Natural killer cell treated with Interleukin-12 subunit alpha and Interleukin-12 subunit beta and Interleukin-15 and Interleukin-18, amount 100 ng/mL, for 72 hours (primary cell): ENCODE results near the gene PPP1R13B. TPM values are rescaled to one million over a fixed set of nuclear protein-coding genes. Genes with fewer than 3 reads are reported as not detected.

Experiments
- ATAC-seq, 2 donors: fragments of 150-1000 bp; cut with Tn5 transposase in 1 of 2; sonication (Bioruptor Pico), chemical (Tn5 transposase) in 1 of 2; 2 replicates each; pipeline ENCODE4 v1.10.0; 2021
- DNase-seq: peaks from one replicate; pipeline ENCODE4 v3.0.0; 2022; ENCODE audit warnings: low spot score
- H3K27ac Mint-ChIP-seq, 2 donors: 1 replicate in 1 of 2; 2 replicates in 1 of 2; pipeline ENCODE4 v1.8.0; 2022; ENCODE audit warnings: mixed read lengths in 2 of 2, mild to moderate bottlenecking in 1 of 2, moderate library complexity in 1 of 2
- H3K27me3 Mint-ChIP-seq, 2 donors: 1 replicate in 1 of 2; 2 replicates in 1 of 2; pipeline ENCODE4 v1.8.0; 2022; ENCODE audit warnings: mixed read lengths in 2 of 2
- H3K36me3 Mint-ChIP-seq: one replicate; pipeline ENCODE4 v1.8.0; 2022; ENCODE audit warnings: mixed read lengths
- H3K4me1 Mint-ChIP-seq, 2 donors: 1 replicate in 1 of 2; 2 replicates in 1 of 2; pipeline ENCODE4 v1.8.0; 2022; ENCODE audit warnings: low read depth in 2 of 2, mixed read lengths in 2 of 2, mild to moderate bottlenecking in 1 of 2
- H3K4me3 Mint-ChIP-seq: one replicate; pipeline ENCODE4 v1.8.0; 2022; ENCODE audit warnings: mixed read lengths
- H3K9me3 Mint-ChIP-seq: 2 replicates; pipeline ENCODE4 v1.8.0; 2022; ENCODE audit warnings: mixed read lengths
- total RNA-seq, 2 donors: library from RNA; stranded (reverse); gene quantifications; one replicate each; pipeline ENCODE4 v1.2.3, GENCODE V29; 2022

PPP1R13B gene
- total RNA-seq, 2 donors from 2014 or later = 14.4 to 25.7 TPM

GRCh38 chr14:103699901-103700752 is 147.2 kb downstream of the PPP1R13B start:
- DNase-seq (peak; percentile 57), ATAC-seq (peak; percentile 4 to 8)
- H3K4me3 Mint-ChIP-seq = no peak overlapping the region
- peaks cover 0 to 30% of the 10 kb centered on the region in 2 donors for H3K4me1 Mint-ChIP-seq
- no peaks in the 10 kb centered on the region for H3K36me3 Mint-ChIP-seq
- no peak overlapping the region for H3K27ac Mint-ChIP-seq
- H3K27me3 Mint-ChIP-seq = no peaks in the 10 kb centered on the region
- no peaks in the 10 kb centered on the region for H3K9me3 Mint-ChIP-seq

GRCh38 chr14:103699261-103699661 is 148.1 kb downstream of the PPP1R13B start:
- Mint-ChIP-seq H3K4me1 (peaks cover 0 to 30% of the 10 kb centered on the region in 2 donors), H3K27me3 (no peaks in the 10 kb centered on the region), H3K4me3 (no peak overlapping the region), H3K36me3 (no peaks in the 10 kb centered on the region), H3K27ac (no peak overlapping the region), H3K9me3 (no peaks in the 10 kb centered on the region)
- ATAC-seq (no peak), DNase-seq (peak; percentile 54)

- Mint-ChIP-seq H3K9me3 (no peaks in the 10 kb centered on the region), H3K36me3 (no peaks in the 10 kb centered on the region), H3K4me1 (peaks cover 0 to 25% of the 10 kb centered on the region in 2 donors), H3K4me3 (no peak overlapping the region), H3K27me3 (no peaks in the 10 kb centered on the region), H3K27ac (no peak overlapping the region)
- DNase-seq = peak; percentile 41
- no peak for ATAC-seq
Observed at GRCh38 chr14:103698380-103699260, 148.8 kb downstream of the PPP1R13B start.

GRCh38 chr14:103697603-103698379 is 149.6 kb downstream of the PPP1R13B start:
- no peak for ATAC-seq
- no peak overlapping the region for H3K4me3 Mint-ChIP-seq
- peak overlapping the region in 1 of 2 donors; percentile 17 for H3K27ac Mint-ChIP-seq
- no peaks in the 10 kb centered on the region for H3K9me3 Mint-ChIP-seq
- no peaks in the 10 kb centered on the region for H3K36me3 Mint-ChIP-seq
- DNase-seq = peak; percentile 56
- no peaks in the 10 kb centered on the region for H3K27me3 Mint-ChIP-seq
- peaks cover 0 to 22% of the 10 kb centered on the region in 2 donors for H3K4me1 Mint-ChIP-seq

- peaks cover 0 to 20% of the 10 kb centered on the region in 2 donors for H3K4me1 Mint-ChIP-seq
- no peaks in the 10 kb centered on the region for H3K36me3 Mint-ChIP-seq
- H3K9me3 Mint-ChIP-seq = no peaks in the 10 kb centered on the region
- H3K27me3 Mint-ChIP-seq = no peaks in the 10 kb centered on the region
- peak overlapping the region in 1 of 2 donors; percentile 17 for H3K27ac Mint-ChIP-seq
- no peak for ATAC-seq
- peak; percentile 3 for DNase-seq
- H3K4me3 Mint-ChIP-seq = no peak overlapping the region
Observed at GRCh38 chr14:103697206-103697602, 150.2 kb downstream of the PPP1R13B start.

- no peaks in the 10 kb centered on the region for H3K36me3 Mint-ChIP-seq
- peak; percentile 29 for DNase-seq
- H3K4me3 Mint-ChIP-seq = no peak overlapping the region
- H3K27me3 Mint-ChIP-seq = no peaks in the 10 kb centered on the region
- no peaks in the 10 kb centered on the region for H3K9me3 Mint-ChIP-seq
- peaks cover 0 to 18% of the 10 kb centered on the region in 2 donors for H3K4me1 Mint-ChIP-seq
- H3K27ac Mint-ChIP-seq = no peak overlapping the region
- no peak for ATAC-seq
Observed at GRCh38 chr14:103696466-103697071, 150.8 kb downstream of the PPP1R13B start.

- no peak for ATAC-seq
- Mint-ChIP-seq H3K4me3 (no peak overlapping the region), H3K4me1 (peaks cover 0 to 18% of the 10 kb centered on the region in 2 donors), H3K27ac (no peak overlapping the region), H3K27me3 (no peaks in the 10 kb centered on the region), H3K36me3 (no peaks in the 10 kb centered on the region), H3K9me3 (no peaks in the 10 kb centered on the region)
- peak; percentile 42 for DNase-seq
Observed at GRCh38 chr14:103696070-103696402, 151.3 kb downstream of the PPP1R13B start.

- Mint-ChIP-seq H3K4me3 (no peak overlapping the region), H3K27me3 (no peaks in the 10 kb centered on the region), H3K4me1 (peaks cover 0 to 18% of the 10 kb centered on the region in 2 donors), H3K36me3 (no peaks in the 10 kb centered on the region), H3K9me3 (no peaks in the 10 kb centered on the region), H3K27ac (no peak overlapping the region)
- no peak for ATAC-seq
- DNase-seq = peak; percentile 15
Observed at GRCh38 chr14:103695296-103696069, 151.9 kb downstream of the PPP1R13B start.

- DNase-seq (peak; percentile 58), ATAC-seq (no peak)
- H3K27ac Mint-ChIP-seq = no peak overlapping the region
- H3K27me3 Mint-ChIP-seq = no peaks in the 10 kb centered on the region
- no peaks in the 10 kb centered on the region for H3K36me3 Mint-ChIP-seq
- peaks cover 0 to 15% of the 10 kb centered on the region in 2 donors for H3K4me1 Mint-ChIP-seq
- H3K9me3 Mint-ChIP-seq = no peaks in the 10 kb centered on the region
- H3K4me3 Mint-ChIP-seq = no peak overlapping the region
Observed at GRCh38 chr14:103694572-103695026, 152.8 kb downstream of the PPP1R13B start.

GRCh38 chr14:103693515-103693914 is 153.9 kb downstream of the PPP1R13B start:
- H3K36me3 Mint-ChIP-seq = no peaks in the 10 kb centered on the region
- H3K27me3 Mint-ChIP-seq = no peaks in the 10 kb centered on the region
- no peak overlapping the region for H3K4me3 Mint-ChIP-seq
- ATAC-seq (no peak), DNase-seq (peak; percentile 41)
- H3K4me1 Mint-ChIP-seq = peaks cover 0 to 15% of the 10 kb centered on the region in 2 donors
- no peak overlapping the region for H3K27ac Mint-ChIP-seq
- H3K9me3 Mint-ChIP-seq = no peaks in the 10 kb centered on the region

- ATAC-seq (no peak), DNase-seq (peak; percentile 29)
- Mint-ChIP-seq H3K27ac (no peak overlapping the region), H3K27me3 (no peaks in the 10 kb centered on the region), H3K4me3 (no peak overlapping the region), H3K36me3 (no peaks in the 10 kb centered on the region), H3K9me3 (no peaks in the 10 kb centered on the region), H3K4me1 (peaks cover 0 to 14% of the 10 kb centered on the region in 2 donors)
Observed at GRCh38 chr14:103692871-103693270, 154.5 kb downstream of the PPP1R13B start.

GRCh38 chr14:103692159-103692558 is 155.2 kb downstream of the PPP1R13B start:
- no peak for ATAC-seq
- H3K27ac Mint-ChIP-seq = no peak overlapping the region
- no peaks in the 10 kb centered on the region for H3K27me3 Mint-ChIP-seq
- H3K9me3 Mint-ChIP-seq = no peaks in the 10 kb centered on the region
- H3K36me3 Mint-ChIP-seq = no peaks in the 10 kb centered on the region
- H3K4me1 Mint-ChIP-seq = peaks cover 0 to 10% of the 10 kb centered on the region in 2 donors
- no peak for DNase-seq
- no peak overlapping the region for H3K4me3 Mint-ChIP-seq
